ENCODE measurements around the gene CDH8. TPM values are rescaled to one million over a fixed set of nuclear protein-coding genes. Genes with fewer than 3 reads are reported as not detected.

The CDH8 gene
- total and polyA plus RNA-seq, 2 donors (not counting 1 experiment from before 2014, with no cell fraction given) = not detected

DNA sequence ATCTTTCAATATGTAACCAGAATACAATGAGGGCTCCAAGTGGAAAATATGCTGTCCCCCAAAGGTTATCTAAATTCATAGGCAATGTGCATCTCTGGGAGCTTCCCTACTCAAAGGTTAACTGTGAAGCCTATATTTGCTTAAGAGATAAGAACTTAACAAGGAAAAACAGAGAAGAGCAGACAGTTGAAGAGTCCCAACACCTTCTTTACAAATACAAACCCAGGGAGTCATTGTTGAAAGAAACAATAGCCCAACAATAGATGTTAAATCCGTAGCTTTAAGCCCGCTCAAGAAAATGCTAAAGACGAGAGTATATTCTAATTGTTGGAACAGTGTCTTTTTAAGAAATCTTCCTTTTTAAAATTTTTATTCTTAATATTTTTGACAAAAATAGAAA, 87.8 kb downstream of the CDH8 start:
- POLR2A ChIA-PET = no interaction called here
- no peaks in the 10 kb centered on the region for H3K27me3 Mint-ChIP-seq
- no peak for ATAC-seq (ENCODE audit: low read depth)
- intact Hi-C loops (cut with micrococcal nuclease) = no loop called here
- Histone ChIP-seq H3K4me1 (ENCODE audit: control insufficient read depth in 2 of 2, insufficient read depth in 2 of 2, low read length in 2 of 2) (no peaks in the 10 kb centered on the region), H4K20me1 (ENCODE audit: control insufficient read depth, insufficient read depth, low read length, poor library complexity, severe bottlenecking) (no peaks in the 10 kb centered on the region), H3K4me3 (ENCODE audit: control extremely low read depth in 1 of 5, extremely low read depth in 1 of 5, insufficient read depth in 1 of 5, low read depth in 2 of 5, low read length in 4 of 5) (no peak overlapping the region), H3K27ac (ENCODE audit: low read length in 2 of 2) (no peak overlapping the region), H2AFZ (ENCODE audit: insufficient read depth, low read depth, low read length, poor library complexity, severe bottlenecking) (no peak overlapping the region), H3K27me3 (replicated peaks in 1 of 4; ENCODE audit: control extremely low read depth in 1 of 4, control insufficient read depth in 3 of 4, insufficient read depth in 4 of 4, low read length in 3 of 4) (no peaks in the 10 kb centered on the region), H3K9me3 (ENCODE audit: control extremely low read depth in 1 of 3, control insufficient read depth in 2 of 3, insufficient read depth in 1 of 3, low read length in 2 of 3) (no peaks in the 10 kb centered on the region), H3K36me3 (replicated peaks in 1 of 2; ENCODE audit: control extremely low read depth in 1 of 2, control insufficient read depth in 1 of 2, extremely low read depth in 1 of 2, insufficient read depth in 2 of 2, low read length in 1 of 2) (no peaks in the 10 kb centered on the region), H3K4me2 (replicated peaks; ENCODE audit: low read depth, low read length, poor library complexity, severe bottlenecking) (no peak overlapping the region), H3K79me2 (ENCODE audit: control insufficient read depth, insufficient read depth, low read length) (no peaks in the 10 kb centered on the region), H3K9ac (ENCODE audit: low read length) (no peak overlapping the region)
- no peak overlapping the region for H3K4me3 Mint-ChIP-seq
- TF ChIP-seq EZH2 (IDR thresholded peaks at IDR 0.05; ENCODE audit: borderline replicate concordance, insufficient read depth, low read depth, low read length, poor library complexity, severe bottlenecking) = no peak
- TF ChIP-seq, protein P1, sequence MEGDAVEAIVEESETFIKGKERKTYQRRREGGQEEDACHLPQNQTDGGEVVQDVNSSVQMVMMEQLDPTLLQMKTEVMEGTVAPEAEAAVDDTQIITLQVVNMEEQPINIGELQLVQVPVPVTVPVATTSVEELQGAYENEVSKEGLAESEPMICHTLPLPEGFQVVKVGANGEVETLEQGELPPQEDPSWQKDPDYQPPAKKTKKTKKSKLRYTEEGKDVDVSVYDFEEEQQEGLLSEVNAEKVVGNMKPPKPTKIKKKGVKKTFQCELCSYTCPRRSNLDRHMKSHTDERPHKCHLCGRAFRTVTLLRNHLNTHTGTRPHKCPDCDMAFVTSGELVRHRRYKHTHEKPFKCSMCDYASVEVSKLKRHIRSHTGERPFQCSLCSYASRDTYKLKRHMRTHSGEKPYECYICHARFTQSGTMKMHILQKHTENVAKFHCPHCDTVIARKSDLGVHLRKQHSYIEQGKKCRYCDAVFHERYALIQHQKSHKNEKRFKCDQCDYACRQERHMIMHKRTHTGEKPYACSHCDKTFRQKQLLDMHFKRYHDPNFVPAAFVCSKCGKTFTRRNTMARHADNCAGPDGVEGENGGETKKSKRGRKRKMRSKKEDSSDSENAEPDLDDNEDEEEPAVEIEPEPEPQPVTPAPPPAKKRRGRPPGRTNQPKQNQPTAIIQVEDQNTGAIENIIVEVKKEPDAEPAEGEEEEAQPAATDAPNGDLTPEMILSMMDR (IDR thresholded peaks at IDR 0.05) = no peak
- no peak overlapping the region for H3K27ac Mint-ChIP-seq
- H3K4me1 Mint-ChIP-seq = no peaks in the 10 kb centered on the region
- CTCF ChIA-PET = no interaction called here
- peaks cover 2% of the 10 kb centered on the region for H3K9me3 Mint-ChIP-seq (ENCODE audit: insufficient read depth)
- DNase-seq = no peak
- no CpG with 5 or more reads among the region's 3 CpGs for WGBS (ENCODE audit: insufficient coverage)

DNA sequence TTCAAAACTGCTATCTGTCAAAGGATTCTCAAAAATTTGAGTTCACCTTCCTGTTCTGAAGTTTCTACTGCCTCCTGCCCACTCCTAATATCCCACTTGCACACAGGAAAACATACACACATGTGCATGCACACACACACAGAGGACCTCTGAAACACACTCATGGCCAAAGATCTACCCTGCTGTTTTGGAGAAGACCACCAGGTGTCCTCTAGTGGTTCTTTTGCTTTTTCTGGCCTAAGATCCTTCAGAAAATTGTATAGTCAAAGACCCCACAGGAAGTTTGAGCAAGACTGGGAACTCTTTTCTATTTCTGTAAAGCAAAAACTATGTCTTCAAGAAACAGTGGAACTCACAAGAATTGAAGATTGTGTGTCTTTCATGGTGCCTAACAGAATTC, 90.2 kb downstream of the CDH8 start:
- Histone ChIP-seq H3K27ac (ENCODE audit: low read length in 2 of 2) (no peak overlapping the region), H3K27me3 (replicated peaks in 1 of 4; ENCODE audit: control extremely low read depth in 1 of 4, control insufficient read depth in 3 of 4, insufficient read depth in 4 of 4, low read length in 3 of 4) (no peaks in the 10 kb centered on the region), H3K4me1 (ENCODE audit: control insufficient read depth in 2 of 2, insufficient read depth in 2 of 2, low read length in 2 of 2) (no peaks in the 10 kb centered on the region), H3K79me2 (ENCODE audit: control insufficient read depth, insufficient read depth, low read length) (no peaks in the 10 kb centered on the region), H2AFZ (ENCODE audit: insufficient read depth, low read depth, low read length, poor library complexity, severe bottlenecking) (no peak overlapping the region), H4K20me1 (ENCODE audit: control insufficient read depth, insufficient read depth, low read length, poor library complexity, severe bottlenecking) (no peaks in the 10 kb centered on the region), H3K9me3 (ENCODE audit: control extremely low read depth in 1 of 3, control insufficient read depth in 2 of 3, insufficient read depth in 1 of 3, low read length in 2 of 3) (no peaks in the 10 kb centered on the region), H3K9ac (ENCODE audit: low read length) (no peak overlapping the region), H3K4me2 (replicated peaks; ENCODE audit: low read depth, low read length, poor library complexity, severe bottlenecking) (no peak overlapping the region), H3K36me3 (replicated peaks in 1 of 2; ENCODE audit: control extremely low read depth in 1 of 2, control insufficient read depth in 1 of 2, extremely low read depth in 1 of 2, insufficient read depth in 2 of 2, low read length in 1 of 2) (no peaks in the 10 kb centered on the region), H3K4me3 (ENCODE audit: control extremely low read depth in 1 of 5, extremely low read depth in 1 of 5, insufficient read depth in 1 of 5, low read depth in 2 of 5, low read length in 4 of 5) (no peak overlapping the region)
- ChIA-PET POLR2A (no interaction called here), CTCF (interaction anchor here (0.7 kb wide), 1 partner anchor 288 kb away, joined by 6 read pairs; no protein-coding TSS in a partner anchor)
- H3K4me3 Mint-ChIP-seq = no peak overlapping the region
- no peak for DNase-seq
- H3K4me1 Mint-ChIP-seq = no peaks in the 10 kb centered on the region
- intact Hi-C loops (cut with micrococcal nuclease) = no loop called here
- H3K9me3 Mint-ChIP-seq (ENCODE audit: insufficient read depth) = peaks cover 2% of the 10 kb centered on the region
- ATAC-seq (ENCODE audit: low read depth) = no peak
- H3K27ac Mint-ChIP-seq = no peak overlapping the region
- H3K27me3 Mint-ChIP-seq = no peaks in the 10 kb centered on the region
- no peak for TF ChIP-seq EZH2 (IDR thresholded peaks at IDR 0.05; ENCODE audit: borderline replicate concordance, insufficient read depth, low read depth, low read length, poor library complexity, severe bottlenecking)
